HG03460 (cell line): ENCODE data around the gene GLI3.

ENCODE experiments used
- ATAC-seq: cut with Tn5 transposase; IDR thresholded peaks from one replicate; pipeline ENCODE4 v1.9.1; 2021; ENCODE audit not compliant: unreplicated experiment

Gene GLI3

DNA sequence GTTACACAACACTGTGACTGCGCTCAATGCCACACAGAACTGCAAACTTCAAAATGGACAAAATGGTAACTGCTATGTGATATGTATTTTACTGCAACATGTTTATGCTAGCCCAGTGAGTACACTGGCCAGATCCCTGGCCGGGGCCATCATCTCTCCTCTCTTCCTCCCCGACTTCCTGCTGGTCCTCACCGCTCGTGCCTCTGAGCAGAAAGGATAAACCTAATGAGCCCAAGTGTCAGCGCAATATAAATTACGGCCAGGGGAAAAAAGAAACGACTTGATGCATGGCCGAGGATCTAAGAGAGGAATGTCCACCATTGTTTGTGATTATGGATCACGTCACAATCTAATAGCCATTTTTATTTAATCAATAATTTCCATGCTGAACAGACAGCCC, 225.2 kb downstream of the GLI3 start:
- ATAC-seq: no peak

DNA sequence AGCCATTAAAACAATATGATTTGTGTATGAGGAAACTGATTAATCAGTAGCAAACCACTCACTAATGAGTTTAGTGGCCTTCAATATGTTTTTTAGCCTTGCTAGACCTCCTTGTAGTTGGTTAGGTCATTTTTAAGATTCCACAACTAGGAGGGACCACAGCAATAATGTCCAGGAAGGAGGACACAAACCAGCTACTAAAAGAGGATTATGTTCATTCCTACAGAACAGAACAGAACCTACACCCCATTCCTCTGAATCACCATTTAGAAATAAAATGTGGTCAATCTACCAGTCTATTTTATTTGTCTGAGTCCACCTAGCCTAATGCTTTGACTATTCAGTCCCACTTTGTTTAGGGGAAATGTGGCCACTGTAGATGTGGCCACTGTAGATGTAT, 226.3 kb downstream of the GLI3 start:
- no peak for ATAC-seq

DNA sequence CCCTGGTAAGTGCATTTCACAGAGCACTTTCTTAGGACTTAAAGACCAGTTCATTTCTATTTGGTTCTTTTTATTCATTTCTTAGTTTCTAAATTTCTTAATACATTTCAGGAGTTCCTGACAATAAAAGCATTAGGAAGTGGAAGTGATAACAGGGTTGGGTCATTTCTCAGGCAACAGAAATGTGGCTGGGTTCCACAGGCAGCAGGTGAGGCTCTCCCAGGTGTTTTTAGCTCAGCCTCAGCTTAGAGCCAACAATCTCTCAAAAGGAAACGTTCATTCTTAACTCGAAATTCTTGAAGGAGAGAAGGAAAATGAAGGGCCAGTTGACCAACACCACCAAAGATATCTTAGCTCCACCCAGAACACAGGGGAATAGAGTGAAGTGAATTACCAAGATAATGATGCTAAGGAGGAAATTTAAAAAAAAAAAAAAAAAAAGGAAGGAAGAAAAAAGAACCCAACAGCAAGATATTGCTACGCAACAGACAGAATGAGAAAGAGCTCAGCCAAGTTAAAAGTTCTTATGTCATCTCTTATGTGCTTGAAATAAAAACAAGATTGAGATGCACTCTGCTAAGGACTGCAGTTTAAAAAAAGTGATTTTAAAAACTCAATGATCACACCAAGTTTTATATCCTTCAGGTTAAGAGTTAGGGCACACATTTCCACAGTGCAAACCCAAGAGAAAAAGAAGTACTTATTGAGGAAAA, 230.1 kb downstream of the GLI3 start:
- ATAC-seq: no peak

DNA sequence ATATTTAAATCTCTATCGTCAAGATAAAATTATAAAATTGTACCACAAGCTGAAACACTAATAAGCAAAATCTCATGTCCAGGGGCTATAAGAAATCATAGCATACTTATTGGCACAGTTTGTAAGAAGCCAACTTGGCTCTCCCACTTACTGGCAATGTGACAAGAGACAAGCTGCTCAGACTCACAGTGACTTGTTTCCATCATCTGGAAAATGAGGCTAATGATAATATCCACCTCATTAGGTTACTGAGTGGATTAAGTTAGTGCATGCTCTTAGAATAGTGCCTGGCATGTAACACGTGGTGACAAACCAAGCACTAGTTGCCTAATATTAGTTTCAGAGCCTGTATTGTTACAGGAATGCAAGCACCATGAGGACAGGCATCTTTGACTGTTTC, 234.4 kb downstream of the GLI3 start:
- ATAC-seq: no peak

DNA sequence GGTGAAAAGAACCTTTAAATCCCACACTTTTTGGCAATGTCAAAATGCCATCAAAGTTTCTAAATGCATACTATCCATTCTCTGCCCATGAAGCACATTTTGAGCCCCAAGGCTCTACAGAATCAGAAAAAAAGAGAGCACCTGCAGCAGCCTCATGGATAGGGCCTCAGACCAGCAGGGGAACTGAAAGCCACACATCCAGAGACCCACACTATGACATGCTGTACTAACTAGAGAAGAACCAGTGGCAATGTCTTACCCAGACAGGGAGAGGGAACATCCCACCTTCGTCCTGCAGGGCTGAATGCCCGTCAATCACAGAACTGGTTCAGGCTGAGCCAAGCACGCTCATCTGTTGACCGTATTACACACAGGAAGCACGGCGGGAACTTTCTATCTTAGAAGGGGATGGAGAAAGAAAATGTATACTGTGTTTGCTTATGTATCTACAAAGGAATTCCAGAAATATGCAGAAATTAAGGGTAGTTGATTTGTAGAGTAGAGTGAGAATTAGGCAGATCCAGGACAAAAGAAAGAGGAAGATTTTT, 237.2 kb downstream of the GLI3 start:
- no peak for ATAC-seq

DNA sequence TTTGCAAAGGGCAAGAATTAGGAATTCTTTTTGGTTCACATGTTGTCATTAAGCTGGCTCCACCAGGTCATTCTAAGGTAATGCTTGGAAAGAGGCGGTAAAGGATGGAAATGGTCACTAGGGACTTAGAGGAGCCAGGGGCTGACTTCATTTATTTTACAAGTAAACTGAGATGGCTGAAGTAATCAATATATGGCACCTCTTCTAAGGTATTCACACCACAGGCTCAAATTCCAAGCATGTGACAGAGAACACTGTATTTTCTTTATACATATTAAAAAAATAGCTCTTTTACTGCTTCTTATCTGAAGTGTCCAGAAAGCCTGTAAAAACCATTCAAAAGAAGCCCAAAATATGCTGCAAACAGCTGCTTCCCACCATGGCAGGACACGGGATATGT, 239.0 kb downstream of the GLI3 start:
- ATAC-seq: no peak

DNA sequence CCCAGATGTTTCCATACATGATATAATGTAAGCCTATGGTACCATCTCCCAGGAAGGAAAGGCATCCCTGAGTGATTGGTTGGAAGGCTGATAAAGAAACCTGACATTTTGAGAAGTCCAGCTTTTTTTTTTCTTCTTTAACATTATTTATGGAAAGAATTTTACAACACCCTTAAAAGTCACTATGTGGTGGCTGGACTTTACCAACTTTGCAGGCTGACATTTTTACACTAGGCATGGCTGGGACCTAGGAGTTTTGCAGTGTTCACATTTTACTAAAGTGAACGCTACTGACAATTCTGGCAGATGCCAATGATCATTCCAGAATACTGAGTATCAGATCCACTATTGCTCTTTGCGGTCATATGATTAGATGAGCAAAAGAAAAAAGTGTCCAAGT, 239.9 kb downstream of the GLI3 start:
- no peak for ATAC-seq

DNA sequence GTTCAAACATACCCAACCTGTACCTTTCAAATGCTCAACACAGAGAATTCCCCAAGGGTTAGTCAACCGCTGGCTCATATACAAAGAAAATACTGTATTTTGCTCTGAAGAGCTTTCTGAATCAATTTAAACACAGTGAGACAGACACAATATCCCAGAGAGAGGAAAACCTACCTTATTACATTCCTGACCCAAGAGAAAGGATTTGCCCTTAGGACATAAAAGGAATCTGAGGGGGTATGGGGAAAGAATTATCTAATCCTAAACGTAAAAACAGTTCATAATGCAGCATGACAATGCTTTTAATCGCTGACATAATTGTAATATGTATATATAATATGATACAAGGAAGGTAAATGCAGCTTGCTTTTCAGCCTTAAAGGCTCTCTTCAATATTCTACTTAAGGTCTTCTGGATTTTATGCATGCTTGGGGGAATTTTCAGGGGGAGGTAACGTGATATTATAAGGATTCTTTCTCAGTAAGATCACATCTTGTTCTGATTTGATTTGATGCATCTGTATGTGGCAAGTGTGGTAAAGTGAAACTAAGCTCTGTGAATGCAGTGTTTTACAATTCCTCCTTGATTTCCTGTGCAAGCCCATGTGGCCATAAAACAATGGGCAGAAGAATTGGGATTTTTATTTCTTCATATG, 240.5 kb downstream of the GLI3 start:
- ATAC-seq: no peak

DNA sequence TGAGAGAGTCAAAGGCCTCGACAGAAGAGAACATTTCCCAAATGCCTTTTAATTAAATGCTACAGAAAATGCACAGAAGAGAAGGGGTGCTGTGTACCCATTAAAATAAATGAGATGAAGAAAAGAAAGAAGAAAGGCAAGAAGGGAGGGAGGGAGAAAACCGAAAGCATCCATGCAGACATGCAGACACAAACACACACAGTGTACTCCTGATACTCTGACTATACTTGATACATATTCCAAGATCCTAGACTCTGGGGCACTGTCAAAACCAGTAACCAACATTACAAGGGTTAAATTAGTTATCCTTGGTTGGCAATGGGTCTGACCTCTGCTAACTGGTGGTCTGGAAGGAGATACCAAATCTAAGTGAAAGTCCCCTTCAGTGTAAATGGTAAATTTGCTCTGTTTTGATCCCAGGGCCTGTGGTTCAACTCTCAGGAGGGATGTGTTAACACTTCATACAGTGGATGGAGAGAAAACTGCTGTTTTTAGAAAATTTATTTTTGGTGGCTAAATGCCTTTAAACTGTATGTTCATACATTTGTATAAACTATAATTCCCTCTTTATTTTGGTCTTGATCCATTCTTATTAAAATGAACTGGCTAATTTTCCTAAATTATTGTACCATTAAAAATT, 241.3 kb downstream of the GLI3 start:
- no peak for ATAC-seq

DNA sequence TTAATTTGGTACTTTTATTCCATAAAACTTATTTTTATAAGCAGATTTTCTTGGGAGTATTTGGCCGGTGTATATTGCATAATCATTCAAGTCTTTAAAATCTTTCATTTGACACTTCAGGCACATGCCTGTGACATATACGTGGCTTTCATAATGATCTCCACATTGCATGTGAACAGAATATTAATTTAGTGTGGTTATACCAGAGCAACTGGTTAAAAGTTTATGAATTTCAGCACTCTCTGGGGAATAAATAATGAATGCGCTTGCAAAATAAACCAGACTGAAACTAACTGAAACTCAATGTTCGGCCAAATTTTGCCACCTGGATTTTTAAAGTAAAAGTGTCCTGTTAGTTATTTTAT, 242.3 kb downstream of the GLI3 start:
- no peak for ATAC-seq

DNA sequence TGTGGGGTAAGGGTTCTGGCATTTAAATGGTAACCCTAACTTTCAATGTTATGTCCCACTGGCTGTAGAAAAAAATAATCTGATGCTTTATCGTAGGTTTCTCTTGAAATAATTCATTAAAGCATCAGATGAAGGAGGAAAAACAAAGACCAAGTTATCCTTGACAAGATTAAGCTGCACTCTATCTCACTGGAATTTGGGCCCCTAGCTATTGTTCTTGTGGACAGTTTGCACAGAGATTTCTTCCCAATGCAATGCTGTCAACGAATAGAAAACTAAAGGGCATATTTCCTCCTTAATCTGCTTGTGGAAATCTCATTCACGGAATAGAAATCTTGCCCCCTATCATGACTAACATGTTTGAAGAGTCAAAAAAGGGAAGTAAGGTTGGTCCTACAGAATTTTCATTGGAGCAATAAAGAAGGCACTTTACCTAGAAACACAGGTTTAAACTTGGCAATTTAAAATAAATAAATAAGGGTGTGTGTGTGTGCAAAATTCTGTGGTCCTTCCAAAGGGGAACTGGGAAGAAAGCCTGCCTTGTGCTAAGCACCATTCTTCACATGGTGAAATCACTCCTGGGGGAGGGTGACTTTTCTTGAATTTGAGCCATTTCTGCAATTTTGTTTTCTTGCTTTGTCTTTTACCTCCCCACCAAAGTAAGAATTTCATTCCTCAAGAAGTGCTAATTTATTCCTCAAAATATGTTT, 242.8 kb downstream of the GLI3 start:
- no peak for ATAC-seq

DNA sequence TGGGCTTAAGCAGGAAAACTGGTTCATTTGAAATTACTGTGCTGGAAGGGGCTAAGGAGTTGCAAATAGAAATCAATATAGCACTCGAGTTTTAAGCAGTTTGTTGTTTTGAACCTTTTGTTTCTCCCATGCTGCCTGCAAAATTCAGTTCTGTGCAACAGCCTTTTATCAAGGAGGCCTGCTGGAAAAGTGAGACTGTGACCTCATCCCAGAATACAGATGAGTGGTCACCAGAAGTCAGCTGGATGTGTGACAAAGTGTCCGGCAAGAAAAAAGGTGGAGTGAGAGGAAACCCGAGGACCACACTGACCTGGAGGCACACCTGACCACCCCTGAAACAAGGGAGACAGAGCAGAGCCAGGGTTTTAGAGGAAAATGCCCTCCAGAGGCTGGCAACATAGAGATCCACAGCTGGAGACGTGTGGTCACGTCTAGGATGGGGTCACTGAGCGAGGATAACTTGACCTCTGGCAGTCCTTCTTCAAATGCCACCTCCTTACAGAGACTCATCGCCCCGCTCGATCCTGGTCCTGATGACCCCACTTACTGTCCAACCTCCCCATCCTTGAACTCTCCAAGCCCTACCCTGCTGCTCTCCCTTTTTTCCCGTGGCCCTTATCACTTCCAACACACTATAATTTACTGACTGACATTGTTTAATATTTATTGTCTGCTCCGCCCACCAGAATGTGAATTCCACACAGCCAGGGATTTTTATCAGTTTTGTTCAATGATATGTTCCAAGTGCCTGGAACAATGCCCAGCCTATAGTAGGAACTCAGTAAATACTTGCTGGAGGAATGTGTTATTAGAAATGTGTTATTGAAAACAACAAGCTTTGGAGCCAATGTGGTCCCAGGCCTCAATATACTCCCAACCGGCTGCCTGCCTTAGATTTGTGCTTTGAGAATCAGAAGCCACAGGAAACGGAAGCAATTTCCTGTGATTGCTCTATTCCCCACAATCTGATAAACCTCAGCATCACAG, 243.8 kb downstream of the GLI3 start:
- no peak for ATAC-seq

DNA sequence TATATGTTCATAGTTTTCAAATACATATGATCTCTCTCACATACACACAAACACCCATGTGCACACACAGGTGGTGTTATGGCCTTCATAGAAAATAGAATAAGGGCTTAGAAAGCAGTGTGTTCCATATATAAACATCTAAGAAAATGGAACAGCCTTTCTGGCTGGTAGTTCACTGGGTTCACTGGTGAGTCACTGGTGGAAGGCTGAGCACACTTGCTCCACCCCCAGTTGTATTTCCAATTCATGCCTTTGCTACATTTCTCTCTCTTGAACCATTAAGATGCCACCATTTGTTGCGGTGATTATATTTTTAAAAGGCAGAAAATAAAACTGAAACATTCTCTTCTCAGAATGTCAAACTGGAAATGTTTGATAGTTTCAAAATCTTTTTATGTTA, 252.1 kb downstream of the GLI3 start:
- ATAC-seq: no peak

DNA sequence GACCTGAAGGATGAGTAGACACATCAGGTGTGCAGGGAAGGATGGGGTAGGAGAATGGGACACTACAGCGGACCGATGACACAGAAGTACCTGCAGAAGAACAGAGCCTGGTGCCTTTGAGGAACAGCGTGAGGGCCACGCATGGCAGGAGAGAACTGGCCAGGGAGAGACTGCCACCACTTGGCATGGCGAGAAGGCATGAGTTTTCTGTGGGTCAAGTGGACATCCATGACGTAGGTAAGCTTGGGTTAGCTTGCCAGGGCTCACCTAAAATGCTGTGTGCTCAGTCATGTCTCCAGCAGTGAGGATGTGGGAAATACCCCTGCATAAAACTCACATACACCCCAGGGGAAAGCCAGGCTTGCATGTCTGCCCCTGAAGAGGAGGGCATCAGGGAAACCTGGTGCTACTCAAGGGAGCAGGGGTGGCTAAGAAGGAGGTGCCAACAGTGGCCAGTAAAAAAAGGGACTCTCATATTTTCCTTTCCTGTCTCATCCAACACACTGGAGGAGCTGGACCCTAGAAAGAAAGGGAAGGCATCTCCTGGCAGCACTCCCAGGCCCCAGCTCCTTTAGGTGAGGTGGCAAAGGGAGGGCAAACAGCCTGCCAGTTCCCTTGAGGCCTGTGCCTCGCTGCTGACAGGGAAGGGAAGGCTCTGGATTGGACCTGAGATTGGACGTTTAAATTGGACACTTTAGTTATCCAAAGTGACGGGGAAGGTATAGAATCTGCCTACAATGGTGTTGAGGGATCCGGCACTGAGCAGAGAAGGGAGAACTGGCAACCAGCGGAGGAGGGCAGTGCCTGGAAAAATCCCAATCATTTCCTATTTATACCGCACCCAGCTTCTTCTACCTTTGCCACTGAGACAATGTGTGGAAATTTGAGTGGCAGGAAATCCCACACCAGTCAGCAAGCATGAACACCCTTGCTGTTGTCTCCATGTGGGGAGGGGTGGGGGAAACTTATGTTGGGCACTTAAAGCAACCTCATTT, 255.7 kb downstream of the GLI3 start:
- no peak for ATAC-seq

DNA sequence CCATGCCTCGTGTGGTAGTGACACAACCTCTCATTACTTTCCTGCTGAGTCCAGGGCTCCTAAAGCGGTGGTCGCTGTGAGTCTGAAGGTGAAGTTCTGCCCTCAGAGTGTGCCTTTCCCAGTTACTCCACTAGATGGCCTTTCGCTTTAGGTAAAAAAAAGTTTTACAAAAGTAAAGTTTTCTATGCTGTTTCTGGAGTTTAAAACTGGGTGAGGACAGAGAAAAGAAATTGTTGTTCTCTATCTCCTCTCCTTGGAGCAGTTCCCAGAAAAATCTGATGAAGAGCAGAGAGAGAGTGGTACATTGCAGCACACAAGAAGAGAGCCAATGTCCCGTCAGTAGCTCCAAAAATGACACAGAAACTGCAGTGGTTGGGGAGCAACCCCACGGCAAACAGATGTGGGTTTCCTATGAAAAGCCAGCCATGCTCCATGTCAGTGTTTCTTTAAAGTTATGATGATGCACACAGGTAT, 257.1 kb downstream of the GLI3 start:
- ATAC-seq: no peak

DNA sequence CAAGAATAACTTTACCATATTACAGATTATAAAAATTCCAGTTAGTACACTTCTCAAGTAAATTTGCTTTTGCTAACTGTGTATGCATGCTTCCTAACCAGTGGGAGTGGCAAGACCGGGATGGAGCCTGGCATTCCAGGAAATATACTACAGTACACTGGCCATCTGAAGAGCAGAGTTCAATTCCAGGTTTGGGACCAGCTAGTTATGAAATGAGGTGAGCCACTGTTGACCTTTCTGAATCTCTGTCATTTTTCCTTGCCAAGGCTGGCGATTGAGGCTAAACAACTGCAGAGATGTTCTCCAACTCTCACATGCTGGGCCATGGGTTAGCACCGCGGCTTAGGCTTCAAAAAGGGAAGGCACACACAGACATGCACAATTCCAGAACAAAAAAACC, 258.2 kb downstream of the GLI3 start:
- ATAC-seq: no peak

DNA sequence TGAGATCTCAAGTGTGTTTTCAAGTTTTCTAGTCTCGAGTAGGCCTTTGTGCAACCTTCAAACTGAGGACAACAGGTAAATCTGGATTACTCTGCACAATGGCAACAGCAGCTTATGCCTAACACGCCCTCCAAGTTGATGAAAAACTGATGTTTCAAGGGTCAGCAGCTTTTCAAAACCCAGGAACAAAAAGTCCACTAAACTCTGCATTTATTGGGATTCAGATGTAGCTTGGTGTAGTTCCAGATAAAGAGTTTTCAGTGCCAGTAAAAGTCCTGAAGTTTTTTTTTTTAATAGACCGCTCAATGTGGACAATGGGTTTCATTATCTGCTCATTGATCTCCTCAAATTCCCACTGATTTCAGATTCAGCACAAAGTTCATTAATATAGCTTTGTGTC, 259.3 kb downstream of the GLI3 start:
- no peak for ATAC-seq

DNA sequence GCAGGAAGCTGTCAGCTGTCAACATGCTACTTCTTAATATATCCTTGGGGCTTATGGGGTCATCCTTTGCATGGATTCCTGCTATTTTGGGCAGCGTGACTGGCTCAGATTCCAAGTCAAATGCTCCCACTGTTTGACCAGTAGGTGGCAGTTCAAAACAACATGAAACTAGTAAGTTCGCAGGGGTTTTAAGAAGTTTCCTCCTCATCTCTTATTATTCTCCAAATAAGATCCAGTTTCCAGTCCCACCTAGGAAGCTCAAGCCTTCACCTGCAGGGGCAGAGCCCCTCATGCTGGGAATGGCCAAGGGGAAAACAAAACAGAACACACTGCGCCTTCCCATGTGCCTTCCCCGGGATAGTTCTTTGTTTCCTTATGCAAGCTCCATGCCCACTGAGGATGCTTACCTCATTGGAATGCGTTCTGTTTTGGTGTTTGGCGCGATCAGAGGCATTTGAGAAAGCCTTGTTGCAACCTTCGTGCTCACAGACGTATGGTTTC, 259.8 kb downstream of the GLI3 start:
- no peak for ATAC-seq

DNA sequence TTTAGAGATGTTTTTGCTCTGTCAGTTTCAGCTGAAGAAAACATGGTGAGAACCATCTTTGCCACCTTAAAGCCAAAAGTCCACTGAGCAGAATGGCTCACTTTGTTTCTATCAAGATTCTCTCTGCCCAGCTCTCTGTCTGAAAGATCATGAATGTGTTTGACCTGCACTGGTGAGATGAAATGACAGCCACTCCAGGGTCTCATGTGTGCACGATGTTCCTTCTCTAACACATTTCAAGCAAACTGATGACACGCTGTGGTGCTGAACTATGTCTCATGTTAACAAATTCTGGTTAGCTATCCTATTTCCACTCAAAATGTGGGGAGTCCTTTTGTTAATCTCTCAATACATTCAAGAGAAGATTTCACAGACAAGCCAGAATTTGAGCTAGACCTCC, 260.6 kb downstream of the GLI3 start:
- no peak for ATAC-seq
